Neural cell (in vitro differentiated cells): ENCODE results near the gene AKAP6. TPM values are rescaled to one million over a fixed set of nuclear protein-coding genes. Genes with fewer than 3 reads are reported as not detected.
"Not testable (repeated sequence)": the region's sequence is repeated elsewhere in the genome, so short reads cannot be mapped to it uniquely, and the experiment has no call there.

Experiments used
- H2AFZ ChIP-seq: fragments of 200-600, 300-800 bp; sonication (generic), shearing (Covaris generic); 2 replicates; pipeline ENCODE4 v1.6.0; 2014; ENCODE audit warnings: low read depth, mild to moderate bottlenecking, antibody characterized with exemption, low read length, moderate library complexity
- H3F3A ChIP-seq: fragments of 200-600 bp; shearing (Covaris generic); 2 replicates; pipeline ENCODE4 v1.6.1; 2016; ENCODE audit warnings: mild to moderate bottlenecking, moderate library complexity, mixed read lengths, antibody characterized with exemption, low read length; ENCODE audit not compliant: insufficient read depth, poor library complexity, severe bottlenecking
- H3K27ac ChIP-seq: fragments of 200-600, 300-800 bp; sonication (generic), shearing (Covaris generic); 2 replicates; pipeline ENCODE4 v1.5.1; 2014; ENCODE audit warnings: mild to moderate bottlenecking, low read length, moderate library complexity
- H3K27me3 ChIP-seq: fragments of 300-800, 200-600 bp; sonication (generic), shearing (Covaris generic); 2 replicates; pipeline ENCODE4 v1.6.0; 2014; ENCODE audit warnings: mild to moderate bottlenecking, low read depth, low read length, moderate library complexity; ENCODE audit not compliant: insufficient read depth
- H3K36me3 ChIP-seq: fragments of 300-800, 200-600 bp; sonication (generic), shearing (Covaris generic); 2 replicates; pipeline ENCODE4 v1.5.1; 2014; ENCODE audit warnings: mild to moderate bottlenecking, antibody characterized with exemption, low read length, moderate library complexity; ENCODE audit not compliant: insufficient read depth
- H3K4me2 ChIP-seq: fragments of 300-800, 200-600 bp; sonication (generic), shearing (Covaris generic); 2 replicates; pipeline ENCODE4 v1.6.0; 2014; ENCODE audit warnings: mild to moderate bottlenecking, low read length
- H3K4me3 ChIP-seq: fragments of 300-800, 200-600 bp; sonication (generic), shearing (Covaris generic); 2 replicates; pipeline ENCODE4 v1.5.1; 2014; ENCODE audit warnings: mild to moderate bottlenecking, low read length, moderate library complexity
- H3K79me2 ChIP-seq: fragments of 200-600 bp; shearing (Covaris generic); replicated peaks from 2 replicates; pipeline ENCODE4 v1.6.0; 2014; ENCODE audit warnings: mild to moderate bottlenecking, low read length, moderate library complexity; ENCODE audit not compliant: insufficient read depth
- H3K9ac ChIP-seq: fragments of 300-800, 200-600 bp; sonication (generic), shearing (Covaris generic); 2 replicates; pipeline ENCODE4 v1.6.1; 2016; ENCODE audit warnings: mild to moderate bottlenecking, low read length, mixed read lengths
- H3K9me2 ChIP-seq: fragments of 200-600 bp; shearing (Covaris generic); 2 replicates; pipeline ENCODE4 v1.6.1; 2016; ENCODE audit warnings: mild to moderate bottlenecking, low read length, mixed read lengths; ENCODE audit not compliant: insufficient read depth
- H3K9me3 ChIP-seq: fragments of 200-600, 300-800 bp; sonication (generic), shearing (Covaris generic); 2 replicates; pipeline ENCODE4 v1.6.1; 2016; ENCODE audit warnings: mild to moderate bottlenecking, mixed run types, low read length, moderate library complexity, mixed read lengths
- H4K20me1 ChIP-seq: fragments of 200-600 bp; shearing (Covaris generic); 2 replicates; pipeline ENCODE4 v1.6.1; 2016; ENCODE audit warnings: mild to moderate bottlenecking, mixed run types; ENCODE audit not compliant: insufficient read depth
- EP300 ChIP-seq: fragments of 450-650 bp; conservative IDR thresholded peaks from 2 replicates; pipeline ENCODE4 v1.6.1; 2014; ENCODE audit warnings: antibody characterized with exemption, mild to moderate bottlenecking, moderate library complexity; ENCODE audit not compliant: poor library complexity, severe bottlenecking
- POLR2AphosphoS5 ChIP-seq: IDR thresholded peaks from 2 replicates; pipeline ENCODE4 v1.6.1; 2012
- RAD21 ChIP-seq: fragments of 450-650 bp; conservative IDR thresholded peaks from 2 replicates; pipeline ENCODE4 v1.6.1; 2014; ENCODE audit warnings: antibody characterized with exemption, mild to moderate bottlenecking, moderate library complexity
- SMC3 ChIP-seq: fragments of 450-650 bp; conservative IDR thresholded peaks from 2 replicates; pipeline ENCODE4 v1.6.1; 2014; ENCODE audit warnings: antibody characterized with exemption, mild to moderate bottlenecking, moderate library complexity; ENCODE audit not compliant: poor library complexity
- TAF1 ChIP-seq: IDR thresholded peaks from 2 replicates; pipeline ENCODE4 v1.6.1; 2012; ENCODE audit warnings: low read depth
- polyA plus RNA-seq: library from polyadenylated mRNA; depleted of rRNA; stranded (reverse); fragments of >200 nt; gene quantifications from 2 replicates; pipeline ENCODE4 v1.2.3, GENCODE V29; 2014
- TF ChIP-seq, protein P1 (sequence below): IDR thresholded peaks from 2 replicates; pipeline ENCODE4 v1.6.1; 2012; ENCODE audit warnings: borderline replicate concordance

Gene AKAP6
- polyA plus RNA-seq, 1 donor from 2014 or later: 15.8 TPM

DNA sequence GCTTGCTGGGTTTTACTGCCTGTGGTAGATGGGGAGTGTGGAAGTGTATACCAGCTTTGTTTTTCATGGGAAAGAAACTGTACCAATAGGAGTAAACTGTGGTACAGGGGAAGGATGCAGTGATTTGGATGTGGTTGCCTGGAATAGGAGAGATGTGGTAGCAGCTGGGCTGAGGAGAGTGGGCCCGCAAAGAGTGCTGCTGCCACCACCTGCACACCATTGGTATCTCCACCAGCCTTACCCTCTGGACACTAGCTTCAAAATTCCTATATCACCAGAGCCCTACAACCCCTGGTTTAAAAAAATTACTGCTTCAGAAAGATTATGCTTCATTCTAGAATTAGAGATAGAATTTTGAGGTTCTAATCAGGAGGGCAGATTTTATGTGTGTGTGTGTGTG is 53.6 kb downstream of the AKAP6 start:
- TF ChIP-seq RAD21 (no peak), EP300 (no peak), POLR2AphosphoS5 (no peak)
- TF ChIP-seq, protein P1, sequence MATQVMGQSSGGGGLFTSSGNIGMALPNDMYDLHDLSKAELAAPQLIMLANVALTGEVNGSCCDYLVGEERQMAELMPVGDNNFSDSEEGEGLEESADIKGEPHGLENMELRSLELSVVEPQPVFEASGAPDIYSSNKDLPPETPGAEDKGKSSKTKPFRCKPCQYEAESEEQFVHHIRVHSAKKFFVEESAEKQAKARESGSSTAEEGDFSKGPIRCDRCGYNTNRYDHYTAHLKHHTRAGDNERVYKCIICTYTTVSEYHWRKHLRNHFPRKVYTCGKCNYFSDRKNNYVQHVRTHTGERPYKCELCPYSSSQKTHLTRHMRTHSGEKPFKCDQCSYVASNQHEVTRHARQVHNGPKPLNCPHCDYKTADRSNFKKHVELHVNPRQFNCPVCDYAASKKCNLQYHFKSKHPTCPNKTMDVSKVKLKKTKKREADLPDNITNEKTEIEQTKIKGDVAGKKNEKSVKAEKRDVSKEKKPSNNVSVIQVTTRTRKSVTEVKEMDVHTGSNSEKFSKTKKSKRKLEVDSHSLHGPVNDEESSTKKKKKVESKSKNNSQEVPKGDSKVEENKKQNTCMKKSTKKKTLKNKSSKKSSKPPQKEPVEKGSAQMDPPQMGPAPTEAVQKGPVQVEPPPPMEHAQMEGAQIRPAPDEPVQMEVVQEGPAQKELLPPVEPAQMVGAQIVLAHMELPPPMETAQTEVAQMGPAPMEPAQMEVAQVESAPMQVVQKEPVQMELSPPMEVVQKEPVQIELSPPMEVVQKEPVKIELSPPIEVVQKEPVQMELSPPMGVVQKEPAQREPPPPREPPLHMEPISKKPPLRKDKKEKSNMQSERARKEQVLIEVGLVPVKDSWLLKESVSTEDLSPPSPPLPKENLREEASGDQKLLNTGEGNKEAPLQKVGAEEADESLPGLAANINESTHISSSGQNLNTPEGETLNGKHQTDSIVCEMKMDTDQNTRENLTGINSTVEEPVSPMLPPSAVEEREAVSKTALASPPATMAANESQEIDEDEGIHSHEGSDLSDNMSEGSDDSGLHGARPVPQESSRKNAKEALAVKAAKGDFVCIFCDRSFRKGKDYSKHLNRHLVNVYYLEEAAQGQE: no peak
- Histone ChIP-seq H3K4me3 (no peak overlapping the region), H3K27me3 (no peaks in the 10 kb centered on the region), H3K79me2 (peaks cover 9% of the 10 kb centered on the region), H3K36me3 (no peaks in the 10 kb centered on the region), H3F3A (no peaks in the 10 kb centered on the region), H3K9me3 (no peaks in the 10 kb centered on the region), H2AFZ (no peak overlapping the region), H3K9me2 (no peaks in the 10 kb centered on the region), H4K20me1 (peaks cover 4% of the 10 kb centered on the region), H3K4me2 (no peak overlapping the region), H3K9ac (no peak overlapping the region), H3K27ac (no peak overlapping the region)

DNA sequence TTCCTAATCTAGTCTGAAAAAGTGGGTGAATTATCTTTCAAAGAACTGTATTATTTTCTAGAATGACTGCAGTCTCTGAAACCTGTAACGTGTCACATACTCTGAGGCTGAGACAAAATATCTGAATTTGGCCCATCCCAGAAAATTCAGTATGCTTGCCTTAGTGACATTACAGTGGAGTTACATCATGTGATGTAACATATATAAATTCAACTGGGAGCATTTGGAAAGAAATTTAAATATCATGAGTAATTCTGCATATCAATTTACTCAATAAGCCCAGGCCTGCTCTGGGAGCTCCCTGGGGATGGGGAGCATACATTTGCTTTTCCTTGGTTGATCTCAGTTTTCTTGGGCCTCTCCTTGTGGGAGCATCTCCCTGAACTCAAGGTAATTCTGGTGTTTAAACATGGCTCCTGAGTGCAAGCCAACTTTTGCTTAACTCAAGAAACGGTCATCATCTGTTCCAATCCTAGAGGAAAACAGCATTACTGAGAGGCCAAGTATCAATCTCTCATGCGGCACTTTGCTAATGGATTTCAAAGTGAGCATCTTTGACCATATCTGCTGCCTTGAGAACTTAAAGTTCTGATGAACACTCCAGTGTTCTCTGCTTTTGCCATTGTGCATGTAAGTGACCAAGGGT is 54.4 kb downstream of the AKAP6 start:
- Histone ChIP-seq H3K9ac (no peak overlapping the region), H4K20me1 (peaks cover 4% of the 10 kb centered on the region), H3F3A (no peaks in the 10 kb centered on the region), H3K27ac (no peak overlapping the region), H3K36me3 (no peaks in the 10 kb centered on the region), H3K4me3 (peak overlapping the region; percentile 16), H3K4me2 (no peak overlapping the region), H2AFZ (no peak overlapping the region), H3K27me3 (no peaks in the 10 kb centered on the region), H3K9me3 (no peaks in the 10 kb centered on the region), H3K79me2 (peaks cover 9% of the 10 kb centered on the region), H3K9me2 (no peaks in the 10 kb centered on the region)
- TF ChIP-seq, protein P1: no peak
- TF ChIP-seq TAF1 (no peak), EP300 (no peak), SMC3 (no peak)

DNA sequence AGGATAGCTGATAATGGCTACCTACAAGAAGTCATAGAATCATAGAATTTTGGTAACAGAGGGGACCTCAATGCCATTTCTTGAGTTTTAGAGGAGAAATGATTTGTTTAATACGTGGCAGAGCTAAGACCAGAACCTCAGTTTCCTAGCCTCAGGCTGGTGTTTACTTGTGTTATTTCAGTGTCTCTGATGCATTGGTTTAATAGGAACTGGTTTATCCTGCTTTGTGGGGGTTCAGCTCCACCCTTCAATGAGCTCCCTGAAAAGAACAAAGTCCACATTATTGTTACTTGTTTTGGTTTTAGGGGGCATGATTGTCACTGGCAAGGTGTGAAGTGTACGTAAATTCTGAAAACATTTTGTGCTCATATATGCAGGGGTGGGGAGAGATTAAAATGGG is 55.4 kb downstream of the AKAP6 start:
- no peak for TF ChIP-seq SMC3
- no peak for TF ChIP-seq TAF1

DNA sequence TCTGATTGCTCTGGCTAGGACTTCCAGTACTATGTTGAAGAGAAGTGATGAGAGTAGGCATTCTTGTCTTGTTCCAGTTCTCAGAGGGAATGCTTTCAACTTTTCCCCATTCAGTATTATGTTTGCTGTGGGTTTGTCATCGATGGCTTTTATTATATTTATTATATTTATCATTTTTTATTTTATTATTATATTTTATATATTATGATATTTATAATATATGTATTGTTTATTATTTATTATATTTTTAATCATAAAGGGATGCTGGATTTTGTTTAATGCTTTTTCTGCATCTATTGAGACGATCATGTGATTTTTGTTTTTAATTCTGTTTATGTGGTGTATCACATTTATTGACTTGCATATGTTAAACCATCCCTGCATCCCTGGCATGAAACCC is 58.2 kb downstream of the AKAP6 start:
- H3K27ac ChIP-seq, H3K36me3 ChIP-seq, H3K9me2 ChIP-seq, H2AFZ ChIP-seq, H3K27me3 ChIP-seq, H3K4me3 ChIP-seq, H3K4me2 ChIP-seq, H3K9me3 ChIP-seq, H3K9ac ChIP-seq, H3F3A ChIP-seq, H4K20me1 ChIP-seq: not testable (repeated sequence)
- H3K79me2 ChIP-seq: peaks cover 17% of the 10 kb centered on the region

More for the DNA sequence above, 55.4 kb downstream of the AKAP6 start:
- Histone ChIP-seq H4K20me1 (peaks cover 4% of the 10 kb centered on the region), H3K27me3 (no peaks in the 10 kb centered on the region), H3F3A (no peaks in the 10 kb centered on the region), H3K79me2 (peaks cover 9% of the 10 kb centered on the region), H2AFZ (no peak overlapping the region), H3K4me3 (no peak overlapping the region), H3K9me3 (peaks cover 3% of the 10 kb centered on the region), H3K4me2 (no peak overlapping the region), H3K9me2 (no peaks in the 10 kb centered on the region), H3K36me3 (no peaks in the 10 kb centered on the region), H3K9ac (no peak overlapping the region), H3K27ac (no peak overlapping the region)
